22Rv1 (cell line): ENCODE data around the gene IRF1.

Source experiments
- CTCF ChIP-seq: fragments of 450-650 bp; IDR thresholded peaks from 2 replicates; pipeline ENCODE4 v1.5.1; 2017; ENCODE audit warnings: mild to moderate bottlenecking
- ZFX ChIP-seq: fragments of 450-650 bp; IDR thresholded peaks from 2 replicates; pipeline ENCODE4 v1.6.1; 2017; ENCODE audit warnings: antibody characterized with exemption, borderline replicate concordance

- TF ChIP-seq CTCF (no peak; the same call in 1 of the 2 replicates), ZFX (no peak)
Observed at GRCh38 chr5:132469380-132470009, 21.1 kb downstream of the IRF1 start.
